NCI-H82 (cell line): ENCODE data around the gene TUBGCP6.

Experiments used
- DNase-seq: peaks from one replicate; lab custom pipeline; 2025; lab: John Stamatoyannopoulos, UW

TUBGCP6 gene

GRCh38 chr22:50250555-50251476 is 6.0 kb upstream of the TUBGCP6 start, which contains the start of gene HDAC10:
HDAC10 (minus strand) TSS chr22:50251265; CDS start chr22:50251032, 233 bp downstream.
- peak; percentile 83 for DNase-seq

GRCh38 chr22:50250249-50250554 is 5.4 kb upstream of the TUBGCP6 start:
- no peak for DNase-seq

GRCh38 chr22:50249341-50250248 is 4.8 kb upstream of the TUBGCP6 start:
- DNase-seq, result no peak

GRCh38 chr22:50248196-50249081 is 3.6 kb upstream of the TUBGCP6 start:
- DNase-seq, result no peak

- DNase-seq, result peak; percentile 58
These were observed 2.9 kb upstream of the TUBGCP6 start for GRCh38 chr22:50247748-50248147.

GRCh38 chr22:50246242-50247175 is 1.7 kb upstream of the TUBGCP6 start:
- peak; percentile 17 for DNase-seq

- DNase-seq, result peak; percentile 76
These were observed 620 bp upstream of the TUBGCP6 start for GRCh38 chr22:50245214-50246072.

- DNase-seq, result no peak
These were observed 971 bp downstream of the TUBGCP6 start for GRCh38 chr22:50243685-50244419.

- no peak for DNase-seq
These were observed 2.3 kb downstream of the TUBGCP6 start for GRCh38 chr22:50242406-50242949.

- no peak for DNase-seq
These were observed 6.1 kb downstream of the TUBGCP6 start for GRCh38 chr22:50238755-50239154.

- DNase-seq, result peak; percentile 24
These were observed 8.0 kb downstream of the TUBGCP6 start for GRCh38 chr22:50236731-50237409.

GRCh38 chr22:50233223-50233622 is 11.6 kb downstream of the TUBGCP6 start:
- no peak for DNase-seq

GRCh38 chr22:50232481-50233151 is 12.2 kb downstream of the TUBGCP6 start:
- DNase-seq, result no peak

- no peak for DNase-seq
These were observed 15.5 kb downstream of the TUBGCP6 start for GRCh38 chr22:50229370-50229769.

GRCh38 chr22:50228366-50228765 is 16.5 kb downstream of the TUBGCP6 start:
- DNase-seq, result no peak

- DNase-seq, result no peak
These were observed 17.1 kb downstream of the TUBGCP6 start for GRCh38 chr22:50227579-50228215.

GRCh38 chr22:50226875-50227165 is 18.0 kb downstream of the TUBGCP6 start:
- DNase-seq, result no peak
